ENCODE results near the gene CDKN1A.

Gene CDKN1A

GRCh38 chr6:36656441-36656840, 22.1 kb upstream of the CDKN1A start:
- DNase-seq = no peak

- no peak for DNase-seq
Observed at GRCh38 chr6:36657271-36657670, 21.2 kb upstream of the CDKN1A start.

GRCh38 chr6:36657942-36658544, 20.5 kb upstream of the CDKN1A start:
- no peak for DNase-seq

GRCh38 chr6:36659271-36659670, 19.2 kb upstream of the CDKN1A start:
- DNase-seq = no peak

GRCh38 chr6:36660771-36661471, 17.6 kb upstream of the CDKN1A start:
- DNase-seq = no peak

GRCh38 chr6:36662380-36662779, 16.1 kb upstream of the CDKN1A start:
- DNase-seq = no peak

GRCh38 chr6:36662827-36663256, 15.7 kb upstream of the CDKN1A start:
- DNase-seq = no peak

- DNase-seq = no peak
Observed at GRCh38 chr6:36663504-36664446, 14.7 kb upstream of the CDKN1A start.

GRCh38 chr6:36665180-36665579, 13.3 kb upstream of the CDKN1A start:
- no peak for DNase-seq

GRCh38 chr6:36666287-36666686, 12.2 kb upstream of the CDKN1A start:
- DNase-seq = no peak

GRCh38 chr6:36666826-36667591, 11.5 kb upstream of the CDKN1A start:
- peak; percentile 51 for DNase-seq

- no peak for DNase-seq
Observed at GRCh38 chr6:36668591-36668990, 9.9 kb upstream of the CDKN1A start.

- DNase-seq = no peak
Observed at GRCh38 chr6:36669002-36669401, 9.5 kb upstream of the CDKN1A start.

GRCh38 chr6:36670271-36670670, 8.2 kb upstream of the CDKN1A start:
- no peak for DNase-seq

GRCh38 chr6:36671687-36672375, 6.7 kb upstream of the CDKN1A start:
- DNase-seq = no peak

- no peak for DNase-seq
Observed at GRCh38 chr6:36673882-36674281, 4.6 kb upstream of the CDKN1A start.

- no peak for DNase-seq
Observed at GRCh38 chr6:36674942-36675341, 3.6 kb upstream of the CDKN1A start.

- no peak for DNase-seq
Observed at GRCh38 chr6:36676141-36677058, 2.1 kb upstream of the CDKN1A start.

- no peak for DNase-seq
Observed at GRCh38 chr6:36677059-36677749, 1.3 kb upstream of the CDKN1A start.

GRCh38 chr6:36677753-36678487, 594 bp upstream of the CDKN1A start:
- no peak for DNase-seq

All from NCI-H2171 (cell line).